ENCODE measurements around the gene TTC38.

TTC38 gene

GRCh38 chr22:46267431-46268279 lies at the start of gene TTC38:
TSS of gene TTC38 (plus strand) at chr22:46268008. CDS start at chr22:46268040, 32 bp downstream.
- H3K4me3 ChIP-seq (replicated peaks; ENCODE audit: low read depth, low read length): peak within 1 kb of the TSS; percentile 67
- DNase-seq (ENCODE audit: extremely low read depth, low read depth): no peak
- no peak for TF ChIP-seq CTCF (IDR thresholded peaks at IDR 0.05; ENCODE audit: low read depth, low read length, missing control alignments)

- no peak overlapping the region for H3K4me3 ChIP-seq (replicated peaks; ENCODE audit: low read depth, low read length)
- DNase-seq (ENCODE audit: extremely low read depth, low read depth): no peak
- no peak for TF ChIP-seq CTCF (IDR thresholded peaks at IDR 0.05; ENCODE audit: low read depth, low read length, missing control alignments)
Observed at GRCh38 chr22:46219636-46220035, 48.2 kb upstream of the TTC38 start.

GRCh38 chr22:46220921-46221320 lies 46.9 kb upstream of the TTC38 start:
- no peak overlapping the region for H3K4me3 ChIP-seq (replicated peaks; ENCODE audit: low read depth, low read length)
- DNase-seq (ENCODE audit: extremely low read depth, low read depth): no peak
- no peak for TF ChIP-seq CTCF (IDR thresholded peaks at IDR 0.05; ENCODE audit: low read depth, low read length, missing control alignments)

- DNase-seq (ENCODE audit: extremely low read depth, low read depth): no peak
- no peak for TF ChIP-seq CTCF (IDR thresholded peaks at IDR 0.05; ENCODE audit: low read depth, low read length, missing control alignments)
- no peak overlapping the region for H3K4me3 ChIP-seq (replicated peaks; ENCODE audit: low read depth, low read length)
Observed at GRCh38 chr22:46224044-46224897, 43.5 kb upstream of the TTC38 start.

GRCh38 chr22:46224898-46225290 lies 42.9 kb upstream of the TTC38 start:
- no peak for DNase-seq (ENCODE audit: extremely low read depth, low read depth)

GRCh38 chr22:46225631-46226030 lies 42.2 kb upstream of the TTC38 start:
- H3K4me3 ChIP-seq (replicated peaks; ENCODE audit: low read depth, low read length): no peak overlapping the region
- DNase-seq (ENCODE audit: extremely low read depth, low read depth): no peak
- no peak for TF ChIP-seq CTCF (IDR thresholded peaks at IDR 0.05; ENCODE audit: low read depth, low read length, missing control alignments)

More at GRCh38 chr22:46224898-46225290, 42.9 kb upstream of the TTC38 start:
- H3K4me3 ChIP-seq (replicated peaks; ENCODE audit: low read depth, low read length): no peak overlapping the region
- TF ChIP-seq CTCF (IDR thresholded peaks at IDR 0.05; ENCODE audit: low read depth, low read length, missing control alignments): no peak

Measured in HFF-Myc (cell line).